HG03066 (cell line): Measurements from ENCODE around the gene FAM180B.
"Not testable (repeated sequence)": the region's sequence is repeated elsewhere in the genome, so short reads cannot be mapped to it uniquely, and the experiment has no call there.

Experiments
- ATAC-seq: cut with Tn5 transposase; IDR thresholded peaks from one replicate; pipeline ENCODE4 v1.9.1; 2021; ENCODE audit warnings: low read depth; ENCODE audit not compliant: unreplicated experiment

Gene FAM180B

GRCh38 chr11:47593934-47594855, 7.7 kb downstream of the FAM180B start, which contains the start of gene C1QTNF4:
C1QTNF4 (minus strand) TSS chr11:47594411; CDS start chr11:47590810, 3,601 bp downstream.
- ATAC-seq = no peak

- ATAC-seq = no peak
Measured at GRCh38 chr11:47595029-47595428, 8.6 kb downstream of the FAM180B start.

- ATAC-seq = no peak
Measured at GRCh38 chr11:47595967-47596366, 9.5 kb downstream of the FAM180B start.

- ATAC-seq = no peak
Measured at GRCh38 chr11:47599902-47600301, 13.4 kb downstream of the FAM180B start.

GRCh38 chr11:47603295-47603694, 16.8 kb downstream of the FAM180B start:
- no peak for ATAC-seq

- no peak for ATAC-seq
Measured at GRCh38 chr11:47605921-47606320, 19.4 kb downstream of the FAM180B start.

GRCh38 chr11:47606731-47607130, 20.3 kb downstream of the FAM180B start:
- ATAC-seq = no peak

- ATAC-seq = no peak
Measured at GRCh38 chr11:47607380-47607779, 20.9 kb downstream of the FAM180B start.

- ATAC-seq = no peak
Measured at GRCh38 chr11:47609675-47610074, 23.2 kb downstream of the FAM180B start.

- ATAC-seq = peak; percentile 82
Measured at GRCh38 chr11:47611348-47611794, 24.9 kb downstream of the FAM180B start.

- ATAC-seq = no peak
Measured at GRCh38 chr11:47615249-47615648, 28.8 kb downstream of the FAM180B start.

- ATAC-seq = no peak
Measured at GRCh38 chr11:47616726-47617416, 30.4 kb downstream of the FAM180B start.

GRCh38 chr11:47617417-47617809, 30.9 kb downstream of the FAM180B start:
- ATAC-seq = no peak

- no peak for ATAC-seq
Measured at GRCh38 chr11:47620836-47621378, 34.4 kb downstream of the FAM180B start.

GRCh38 chr11:47626234-47626633, 39.8 kb downstream of the FAM180B start:
- no peak for ATAC-seq

- ATAC-seq = no peak
Measured at GRCh38 chr11:47628026-47628425, 41.5 kb downstream of the FAM180B start.

- no peak for ATAC-seq
Measured at GRCh38 chr11:47631473-47631872, 45.0 kb downstream of the FAM180B start.

- ATAC-seq = not testable (repeated sequence)
Measured at GRCh38 chr11:47636331-47636730, 49.9 kb downstream of the FAM180B start.
